Activated T-cell treated with anti-CD3 and anti-CD28 coated beads for 24 hours (primary cell): ENCODE data around the gene C1QTNF9B.

Experiments used
- DNase-seq: peaks from one replicate; pipeline ENCODE4 v3.0.0-alpha.2; 2020; ENCODE audit warnings: low read depth

Gene C1QTNF9B

DNA sequence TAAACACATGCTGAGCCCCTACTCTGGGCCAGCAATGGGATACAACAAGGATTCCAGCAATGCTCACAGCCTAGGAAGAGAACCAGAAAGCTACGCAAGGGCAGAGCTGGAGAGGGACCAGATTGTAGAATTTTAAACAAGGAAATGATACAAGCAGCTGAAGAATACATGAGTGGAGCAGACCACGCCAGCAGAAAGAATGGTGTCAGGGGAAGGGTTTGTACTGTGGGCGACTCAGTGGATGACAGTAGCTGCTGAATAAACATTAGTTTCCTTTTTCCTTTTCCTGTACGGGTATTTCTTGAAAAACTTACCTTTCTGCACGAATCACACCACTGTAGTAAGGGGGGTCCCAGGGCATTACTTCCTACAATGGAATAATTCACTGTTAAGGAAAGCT lies 38.8 kb downstream of the C1QTNF9B start:
- DNase-seq, result no peak

GRCh38 chr13:23856008-23856750 lies 41.1 kb downstream of the C1QTNF9B start:
- no peak for DNase-seq

DNA sequence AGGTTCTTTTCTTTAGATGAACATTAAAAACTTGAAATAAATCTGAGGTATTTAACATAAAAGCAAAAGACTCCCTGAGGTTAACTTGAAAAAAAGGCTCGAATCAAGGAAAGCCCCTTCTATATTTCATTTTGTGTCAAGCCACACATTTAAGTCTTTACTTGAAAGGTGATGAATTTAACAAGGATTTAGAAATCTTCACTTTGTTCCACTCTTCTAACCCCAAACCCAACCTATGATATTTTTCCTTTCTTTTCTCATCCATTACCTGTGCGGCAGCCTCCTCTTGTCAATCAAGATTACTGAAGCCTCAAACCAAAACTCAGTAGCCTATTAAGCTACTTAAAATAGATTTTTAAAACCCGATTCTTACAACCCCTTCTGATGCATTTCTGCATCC lies 41.9 kb downstream of the C1QTNF9B start:
- DNase-seq, result no peak

GRCh38 chr13:23852351-23852750 lies 45.0 kb downstream of the C1QTNF9B start:
- DNase-seq, result no peak

GRCh38 chr13:23851106-23851505 lies 46.2 kb downstream of the C1QTNF9B start:
- no peak for DNase-seq

- DNase-seq, result no peak
These were observed 47.2 kb downstream of the C1QTNF9B start for GRCh38 chr13:23850134-23850533.

GRCh38 chr13:23849670-23850069 lies 47.6 kb downstream of the C1QTNF9B start:
- no peak for DNase-seq

- no peak for DNase-seq
These were observed 48.6 kb downstream of the C1QTNF9B start for GRCh38 chr13:23848646-23849141.

DNA sequence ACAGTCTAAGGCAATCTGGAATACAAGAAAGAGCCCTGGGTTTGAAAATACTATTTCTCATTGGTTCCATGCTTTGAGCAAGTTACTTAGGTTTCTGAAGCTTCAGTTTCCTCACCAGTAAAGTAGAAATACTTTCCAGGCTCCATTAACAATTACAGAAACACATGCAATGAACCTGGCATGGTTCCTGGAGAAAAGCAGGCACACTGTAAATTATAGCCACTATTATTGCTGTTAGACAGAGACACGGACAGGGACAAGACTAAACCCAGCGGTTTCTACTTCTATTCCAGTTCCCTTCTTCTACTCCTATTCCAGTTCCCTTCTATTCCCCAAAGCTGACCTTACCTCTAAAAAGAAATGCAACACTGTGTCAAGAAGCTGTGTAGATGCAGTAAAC lies 49.3 kb downstream of the C1QTNF9B start:
- no peak for DNase-seq

- no peak for DNase-seq
These were observed 49.8 kb downstream of the C1QTNF9B start for GRCh38 chr13:23847497-23847896.

DNA sequence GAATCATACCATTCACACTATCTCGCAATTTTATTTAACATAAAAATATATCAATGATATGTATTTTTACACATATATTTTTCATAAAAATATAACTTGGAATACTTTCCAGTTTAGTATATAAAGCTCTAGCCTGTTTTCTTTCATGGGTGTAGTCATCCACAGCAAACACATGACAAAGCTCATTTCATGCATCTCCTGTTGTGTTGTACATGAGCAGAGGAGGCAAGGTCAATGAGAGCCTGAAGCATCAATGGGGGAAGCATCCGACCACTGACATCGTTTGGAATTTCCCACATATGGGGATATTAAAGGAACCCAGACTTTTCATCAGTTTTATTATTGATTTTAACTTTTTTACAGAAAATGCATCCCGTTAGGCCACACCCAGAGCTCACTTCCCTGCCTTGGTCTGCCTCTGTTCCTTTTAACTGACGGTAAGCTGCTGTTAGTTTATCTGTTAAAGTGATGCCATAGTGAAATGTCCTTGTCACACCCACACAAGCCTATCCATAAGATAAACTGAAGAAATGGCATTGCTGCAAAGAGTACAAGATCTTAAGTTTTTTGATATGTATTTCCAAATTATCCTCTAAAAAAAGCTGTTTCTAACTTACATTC lies 52.1 kb downstream of the C1QTNF9B start:
- DNase-seq, result no peak

- DNase-seq, result no peak
These were observed 53.2 kb downstream of the C1QTNF9B start for GRCh38 chr13:23844132-23844531.

DNA sequence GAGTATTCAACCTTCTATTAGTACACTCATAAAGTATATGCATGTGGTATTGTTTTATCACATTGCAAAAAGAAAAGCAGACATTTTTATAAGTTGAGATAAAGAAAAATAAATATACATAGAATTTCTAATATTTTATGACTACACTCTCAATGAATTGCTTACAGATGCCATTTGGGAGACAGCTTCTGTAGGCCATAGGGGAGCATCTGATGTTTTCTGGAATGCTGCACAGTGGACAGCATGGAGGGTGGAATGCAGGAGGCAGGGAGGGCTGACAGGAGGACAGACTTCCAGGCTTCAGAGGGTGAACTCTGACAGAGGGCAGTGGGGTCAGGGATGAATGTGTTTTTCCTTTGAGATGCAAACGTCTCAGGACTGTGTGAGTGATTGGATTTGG lies 53.9 kb downstream of the C1QTNF9B start:
- DNase-seq, result no peak

DNA sequence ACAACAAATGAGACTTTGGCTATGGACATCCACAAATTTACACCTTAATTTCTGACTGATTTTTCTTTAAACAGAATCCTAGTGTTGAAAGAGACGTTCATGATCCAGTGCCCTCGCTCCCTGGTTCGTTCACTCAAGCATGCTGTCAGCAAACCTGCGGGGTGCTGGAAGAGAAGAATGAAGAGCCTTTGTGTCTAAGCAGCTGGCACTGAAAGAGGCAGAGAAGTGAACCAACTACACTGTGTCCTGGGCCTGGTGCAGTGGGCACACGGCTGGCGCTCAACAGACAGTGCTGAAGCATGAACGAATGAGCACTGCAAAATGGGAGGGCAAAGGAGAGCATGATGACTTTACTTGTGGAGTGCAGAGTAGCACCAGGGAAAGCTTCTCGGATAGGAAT lies 54.9 kb downstream of the C1QTNF9B start:
- DNase-seq, result no peak
